ENCODE results near the gene LSM14A. TPM values are rescaled to one million over a fixed set of nuclear protein-coding genes. Genes with fewer than 3 reads are reported as not detected.

LSM14A gene
- total and polyA plus RNA-seq, 9 of the 15 experiments (the other 6 are each of a cell fraction or from before 2014, with no cell fraction given): 19.5 to 150 (median 95.1) TPM

DNA sequence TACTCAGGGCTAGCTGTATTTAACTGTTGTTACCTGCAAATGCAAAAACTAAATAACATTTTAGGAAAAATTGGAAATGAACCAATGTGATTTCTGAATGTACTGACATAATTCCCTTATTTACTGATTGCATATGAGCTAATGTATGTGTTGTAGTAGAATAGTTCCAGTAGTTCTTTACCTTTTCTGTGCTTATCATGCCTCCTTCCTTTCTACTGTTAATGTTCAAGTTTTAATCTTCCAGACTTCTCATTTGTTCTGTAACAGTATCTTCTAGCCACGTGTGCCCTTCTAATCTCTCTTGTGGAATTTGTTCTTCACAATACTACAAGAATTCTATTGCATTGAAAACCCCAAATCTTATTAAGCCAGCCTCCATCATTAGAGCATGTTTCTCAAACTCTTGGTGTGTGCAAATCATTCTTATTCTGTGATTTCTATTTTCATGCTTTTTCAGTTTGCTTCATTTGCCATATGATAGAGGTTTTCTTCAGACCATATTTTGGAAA, 17.7 kb downstream of the LSM14A start:
- Histone ChIP-seq H3K9me1 (ENCODE audit: control insufficient read depth, insufficient read depth, low read length) (no peaks in the 10 kb centered on the region), H3K27ac (ENCODE audit: extremely low read depth, low read depth, low read length) (no peak overlapping the region), H3K27me3 (ENCODE audit: control insufficient read depth in 2 of 2, insufficient read depth in 2 of 2, low read length in 2 of 2) (no peaks in the 10 kb centered on the region), H3K4me1 (replicated peaks in 1 of 2; ENCODE audit: control insufficient read depth in 2 of 2, insufficient read depth in 2 of 2, low read length in 2 of 2) (peaks cover 0 to 13% of the 10 kb centered on the region in 2 experiments; a peak in 3 of 5 replicates), H3K4me3 (no peak overlapping the region), H3K9me3 (replicated peaks; ENCODE audit: control insufficient read depth, insufficient read depth, low read depth, low read length) (no peaks in the 10 kb centered on the region), H3K36me3 (ENCODE audit: control insufficient read depth, insufficient read depth, low read length) (peaks cover 19% of the 10 kb centered on the region), H2AFZ (ENCODE audit: low read depth, low read length) (no peak overlapping the region), H4K20me1 (replicated peaks; ENCODE audit: control insufficient read depth, insufficient read depth, low read length) (peaks cover 20% of the 10 kb centered on the region), H3K79me2 (ENCODE audit: control insufficient read depth, insufficient read depth, low read length) (peaks cover 99% of the 10 kb centered on the region), H3K4me2 (ENCODE audit: insufficient read depth, low read length) (no peak overlapping the region), H3K9ac (ENCODE audit: insufficient read depth in 1 of 2, low read depth in 2 of 2, low read length in 2 of 2) (no peak overlapping the region)
- BruUV-seq (replicated peaks): no TSS peak
- in situ Hi-C loops (cut with MboI) (no loop called here), intact Hi-C loops (cut with micrococcal nuclease) (no loop called here)
- 13% methylated on average over 1 of the region's 1 CpG for WGBS (ENCODE audit: insufficient coverage, low coverage, missing lambda C conversion rate)
- ATAC-seq (no peak), FAIRE-seq (no peak), DNase-seq (ENCODE audit: extremely low read depth in 1 of 4, low spot score in 3 of 4) (no peak)
- TF ChIP-seq BCL6 (CRISPR knock-in tag; IDR thresholded peaks at IDR 0.05): no peak
- TF ChIP-seq TEAD2 (tag; IDR thresholded peaks at IDR 0.05): no peak
- POLR2A ChIA-PET: interaction anchor here (0.6 to 1.5 kb wide), 3 partner anchors 18 to 464 kb away, joined by 3 to 8 read pairs (median 4); partner anchors contain the start of gene LSM14A
- CTCF ChIA-PET (ENCODE audit: low intra/inter-chr PET ratio): no interaction called here

DNA sequence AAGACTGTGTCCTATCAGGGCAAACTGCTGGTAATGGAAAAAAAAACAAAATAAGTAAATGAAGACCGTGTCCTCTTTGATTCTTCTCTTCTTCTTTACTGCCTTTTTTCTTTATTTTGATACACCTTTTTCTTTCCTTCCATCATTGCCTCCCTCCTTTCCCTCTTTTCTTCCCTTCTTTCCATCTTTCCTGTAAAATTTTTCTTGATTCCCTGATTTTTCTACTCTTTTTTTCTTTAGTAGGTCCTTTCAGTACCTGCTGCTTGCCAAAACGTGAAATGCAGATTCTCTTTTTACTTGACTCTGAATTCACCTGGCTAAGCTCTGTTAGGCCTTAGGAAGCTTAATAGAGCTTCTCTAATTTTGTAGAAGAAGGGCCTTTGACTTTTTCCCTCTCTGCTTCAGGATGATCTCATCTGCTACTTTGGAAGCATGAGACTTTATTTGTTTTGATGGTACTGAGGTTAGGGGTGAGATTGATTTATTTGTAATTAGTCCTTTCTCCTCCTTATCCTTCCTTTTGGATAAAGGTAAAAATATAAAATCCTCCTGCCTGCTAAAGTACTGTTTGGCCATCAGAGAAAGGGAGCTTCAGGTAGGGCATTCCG, 19.2 kb downstream of the LSM14A start:
- Histone ChIP-seq H3K79me2 (ENCODE audit: control insufficient read depth, insufficient read depth, low read length) (peaks cover 84% of the 10 kb centered on the region), H3K9ac (ENCODE audit: insufficient read depth in 1 of 2, low read depth in 2 of 2, low read length in 2 of 2) (no peak overlapping the region), H2AFZ (ENCODE audit: low read depth, low read length) (no peak overlapping the region), H3K36me3 (ENCODE audit: control insufficient read depth, insufficient read depth, low read length) (peaks cover 32% of the 10 kb centered on the region), H3K27me3 (ENCODE audit: control insufficient read depth in 2 of 2, insufficient read depth in 2 of 2, low read length in 2 of 2) (no peaks in the 10 kb centered on the region), H3K27ac (ENCODE audit: extremely low read depth, low read depth, low read length) (no peak overlapping the region), H4K20me1 (replicated peaks; ENCODE audit: control insufficient read depth, insufficient read depth, low read length) (peaks cover 16% of the 10 kb centered on the region; the same call in 1 of the 2 replicates), H3K9me3 (replicated peaks; ENCODE audit: control insufficient read depth, insufficient read depth, low read depth, low read length) (no peaks in the 10 kb centered on the region), H3K4me1 (replicated peaks in 1 of 2; ENCODE audit: control insufficient read depth in 2 of 2, insufficient read depth in 2 of 2, low read length in 2 of 2) (peaks cover 0 to 13% of the 10 kb centered on the region in 2 experiments; a peak in 2 of 5 replicates), H3K9me1 (ENCODE audit: control insufficient read depth, insufficient read depth, low read length) (no peaks in the 10 kb centered on the region), H3K4me2 (ENCODE audit: insufficient read depth, low read length) (no peak overlapping the region), H3K4me3 (no peak overlapping the region)
- intact Hi-C loops (cut with micrococcal nuclease) (no loop called here), in situ Hi-C loops (cut with MboI) (no loop called here)
- FAIRE-seq (no peak), ATAC-seq (no peak), DNase-seq (ENCODE audit: extremely low read depth in 1 of 4, low spot score in 3 of 4) (no peak)
- no peak for TF ChIP-seq SIX5 (IDR thresholded peaks at IDR 0.05; ENCODE audit: borderline replicate concordance in 1 of 2, insufficient read depth in 1 of 2, low read depth in 1 of 2, low read length in 2 of 2)
- no peak for TF ChIP-seq NFATC3 (IDR thresholded peaks at IDR 0.05)
- TF ChIP-seq, protein P1, sequence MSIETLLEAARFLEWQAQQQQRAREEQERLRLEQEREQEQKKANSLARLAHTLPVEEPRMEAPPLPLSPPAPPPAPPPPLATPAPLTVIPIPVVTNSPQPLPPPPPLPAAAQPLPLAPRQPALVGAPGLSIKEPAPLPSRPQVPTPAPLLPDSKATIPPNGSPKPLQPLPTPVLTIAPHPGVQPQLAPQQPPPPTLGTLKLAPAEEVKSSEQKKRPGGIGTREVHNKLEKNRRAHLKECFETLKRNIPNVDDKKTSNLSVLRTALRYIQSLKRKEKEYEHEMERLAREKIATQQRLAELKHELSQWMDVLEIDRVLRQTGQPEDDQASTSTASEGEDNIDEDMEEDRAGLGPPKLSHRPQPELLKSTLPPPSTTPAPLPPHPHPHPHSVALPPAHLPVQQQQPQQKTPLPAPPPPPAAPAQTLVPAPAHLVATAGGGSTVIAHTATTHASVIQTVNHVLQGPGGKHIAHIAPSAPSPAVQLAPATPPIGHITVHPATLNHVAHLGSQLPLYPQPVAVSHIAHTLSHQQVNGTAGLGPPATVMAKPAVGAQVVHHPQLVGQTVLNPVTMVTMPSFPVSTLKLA (conservative IDR thresholded peaks at IDR 0.05): no peak
- TF ChIP-seq HOXB6 (CRISPR knock-in tag; IDR thresholded peaks at IDR 0.05; ENCODE audit: borderline replicate concordance): no peak
- ChIA-PET POLR2A (interaction anchor here (0.7 kb wide), 1 partner anchor 995 kb away, joined by 3 read pairs; no protein-coding TSS in a partner anchor), CTCF (ENCODE audit: low intra/inter-chr PET ratio) (no interaction called here)
- BruUV-seq (replicated peaks): no TSS peak
- 61% methylated on average over 3 of the region's 3 CpGs for WGBS (ENCODE audit: insufficient coverage, low coverage, missing lambda C conversion rate)

All from K562 (cell line).